ENCODE measurements around the gene CASKIN1.
"Not testable (repeated sequence)": the region's sequence is repeated elsewhere in the genome, so short reads cannot be mapped to it uniquely, and the experiment has no call there.

CASKIN1 gene

GRCh38 chr16:2242598-2242997, 46.2 kb upstream of the CASKIN1 start:
- H3K4me3 ChIP-seq (ENCODE audit: low read depth, low read length) = no peak overlapping the region
- TF ChIP-seq CTCF (conservative IDR thresholded peaks at IDR 0.05; ENCODE audit: low read depth, low read length) = no peak
- DNase-seq (ENCODE audit: low read depth) = no peak

DNA sequence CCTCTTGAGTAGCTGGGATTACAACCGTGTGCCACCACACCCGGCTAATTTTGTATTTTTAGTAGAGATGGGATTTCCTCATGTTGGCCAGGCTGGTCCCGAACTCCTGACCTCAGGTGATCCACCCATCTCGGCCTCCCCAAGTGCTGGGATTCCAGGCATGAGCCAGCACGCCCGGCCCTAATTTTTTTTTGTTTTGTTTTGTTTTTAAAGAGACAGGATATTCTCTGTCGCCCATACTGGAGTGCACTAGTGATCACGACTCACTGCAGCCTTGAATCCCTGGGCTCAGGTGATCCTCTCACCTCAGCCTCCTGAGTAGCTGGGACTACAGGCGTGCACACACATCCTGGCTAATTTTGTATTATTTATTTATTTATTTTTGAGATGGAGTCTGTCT, 43.9 kb upstream of the CASKIN1 start:
- not testable (repeated sequence) for DNase-seq (ENCODE audit: low read depth); H3K4me3 ChIP-seq (ENCODE audit: low read depth, low read length)

GRCh38 chr16:2238838-2239675, 42.7 kb upstream of the CASKIN1 start:
- no peak overlapping the region for H3K4me3 ChIP-seq (ENCODE audit: low read depth, low read length)
- TF ChIP-seq CTCF (conservative IDR thresholded peaks at IDR 0.05; ENCODE audit: low read depth, low read length) = no peak

GRCh38 chr16:2238150-2238837, 41.9 kb upstream of the CASKIN1 start:
- no peak for TF ChIP-seq CTCF (conservative IDR thresholded peaks at IDR 0.05; ENCODE audit: low read depth, low read length)
- DNase-seq (ENCODE audit: low read depth) = no peak
- H3K4me3 ChIP-seq (ENCODE audit: low read depth, low read length) = no peak overlapping the region

More at GRCh38 chr16:2238838-2239675, 42.7 kb upstream of the CASKIN1 start:
- DNase-seq (ENCODE audit: low read depth) = no peak

DNA sequence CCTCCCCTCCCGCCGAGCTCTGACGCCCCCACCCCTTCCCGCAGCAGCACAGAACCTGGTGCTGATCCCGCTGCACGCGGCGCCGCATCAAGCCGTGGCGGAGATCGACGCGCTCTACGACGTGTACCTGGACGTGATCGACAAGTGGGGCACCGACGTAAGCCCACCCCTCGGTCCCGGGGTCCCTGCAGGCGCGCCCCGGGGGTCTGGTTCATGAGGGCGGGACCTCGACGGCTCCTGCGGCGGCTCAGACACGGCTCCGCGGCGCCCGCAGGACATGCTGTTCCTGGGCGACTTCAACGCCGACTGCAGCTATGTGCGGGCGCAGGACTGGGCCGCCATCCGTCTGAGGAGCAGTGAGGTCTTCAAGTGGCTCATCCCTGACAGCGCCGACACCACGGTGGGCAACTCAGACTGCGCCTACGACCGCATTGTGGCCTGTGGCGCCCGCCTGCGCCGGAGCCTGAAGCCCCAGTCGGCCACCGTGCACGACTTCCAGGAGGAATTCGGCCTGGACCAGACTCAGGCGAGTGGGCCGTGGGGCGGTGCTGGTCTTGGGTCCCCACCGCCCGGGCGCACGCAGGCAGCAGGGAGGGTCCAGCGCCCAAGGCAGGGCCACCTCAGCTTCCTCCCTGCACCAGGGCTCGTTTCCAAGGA, 41.2 kb upstream of the CASKIN1 start:
- TF ChIP-seq CTCF (conservative IDR thresholded peaks at IDR 0.05; ENCODE audit: low read depth, low read length) = no peak
- no peak for DNase-seq (ENCODE audit: low read depth)
- no peak overlapping the region for H3K4me3 ChIP-seq (ENCODE audit: low read depth, low read length)

DNA sequence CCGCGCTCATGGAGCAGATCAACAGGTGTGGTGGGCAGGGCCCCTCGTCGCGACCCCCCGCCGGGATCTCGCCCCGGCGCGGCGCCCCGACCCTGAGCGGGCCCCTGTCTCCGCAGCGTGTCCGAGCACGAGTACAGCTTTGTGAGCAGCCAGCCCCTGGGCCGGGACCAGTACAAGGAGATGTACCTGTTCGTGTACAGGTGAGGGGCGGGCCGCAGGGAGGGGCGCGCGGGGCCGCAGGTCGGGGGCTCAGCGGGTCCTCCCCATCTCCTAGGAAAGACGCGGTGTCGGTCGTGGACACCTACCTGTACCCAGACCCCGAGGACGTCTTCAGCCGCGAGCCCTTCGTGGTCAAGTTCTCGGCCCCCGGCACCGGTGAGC, 40.7 kb upstream of the CASKIN1 start:
- DNase-seq (ENCODE audit: low read depth) = no peak
- TF ChIP-seq CTCF (conservative IDR thresholded peaks at IDR 0.05; ENCODE audit: low read depth, low read length) = no peak
- H3K4me3 ChIP-seq (ENCODE audit: low read depth, low read length) = peak overlapping the region; percentile 26

DNA sequence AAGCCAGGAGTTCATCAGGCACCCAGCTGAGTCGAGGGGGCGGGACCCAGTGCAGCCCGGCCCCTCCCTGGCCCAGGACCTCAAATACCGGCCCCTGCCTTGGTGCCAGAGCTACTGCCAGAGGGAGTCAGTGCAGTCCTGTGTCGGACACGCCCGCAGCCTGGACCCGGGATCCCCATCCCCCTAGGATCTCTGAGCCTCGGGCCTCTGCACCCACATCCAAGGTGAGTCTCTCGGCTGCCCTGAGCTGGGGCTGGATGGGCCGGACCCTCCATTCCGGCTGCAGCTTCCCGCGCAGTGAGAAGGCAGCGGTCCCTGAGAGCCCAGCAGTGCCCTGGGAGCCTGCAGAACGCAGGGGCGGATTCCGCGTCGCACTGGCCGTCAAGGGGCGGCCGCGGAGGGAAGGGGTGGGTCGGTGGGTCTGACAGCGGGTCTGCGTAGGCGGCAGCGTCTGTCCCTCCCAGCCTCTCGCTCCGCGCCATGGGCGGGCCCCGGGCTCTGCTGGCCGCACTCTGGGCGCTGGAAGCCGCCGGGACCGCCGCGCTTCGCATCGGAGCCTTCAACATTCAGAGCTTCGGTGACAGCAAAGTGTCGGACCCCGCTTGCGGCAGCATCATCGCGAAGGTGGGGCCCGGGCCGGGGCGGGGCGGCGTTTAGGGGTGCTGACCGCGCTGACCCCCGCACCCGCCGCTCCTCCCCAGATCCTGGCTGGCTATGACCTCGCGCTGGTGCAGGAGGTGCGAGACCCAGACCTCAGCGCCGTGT, 40.1 kb upstream of the CASKIN1 start, which contains the start of gene DNASE1L2:
Gene DNASE1L2 (plus strand): TSS at position 108 of the 765 bp plus-strand sequence. CDS start 373 bp downstream, at position 481.
- peak; percentile 28 for DNase-seq (ENCODE audit: low read depth)
- H3K4me3 ChIP-seq (ENCODE audit: low read depth, low read length) = peak within 1 kb of the TSS; percentile 26
- TF ChIP-seq CTCF (conservative IDR thresholded peaks at IDR 0.05; ENCODE audit: low read depth, low read length) = no peak

All from choroid plexus epithelial cell (primary cell).